Measurements from ENCODE around the gene TRIP6. TPM values are rescaled to one million over a fixed set of nuclear protein-coding genes. Genes with fewer than 3 reads are reported as not detected.

TRIP6 gene
- total and polyA plus RNA-seq, 2 of the 8 experiments (the other 6 are each of a cell fraction or from before 2014, with no cell fraction given) = 88.4 to 103 TPM

- Histone ChIP-seq H2AFZ (ENCODE audit: low read length) (no peak overlapping the region), H4K5ac (ENCODE audit: insufficient read length, low read depth, low read length) (peak overlapping the region; percentile 86), H3K4me1 (replicated peaks in 1 of 4; ENCODE audit: control insufficient read depth in 3 of 4, insufficient read depth in 4 of 4, low read length in 3 of 4) (peaks cover 0 to 9% (median 1%) of the 10 kb centered on the region in 4 experiments; a peak in 3 of 7 replicates), H2BK12ac (ENCODE audit: low read depth, low read length) (peak overlapping the region; percentile 75; the same call in 1 of the 2 replicates), H3K56ac (replicated peaks; ENCODE audit: insufficient read length, low read depth, low read length) (no peak overlapping the region), H3K27me3 (replicated peaks in 1 of 4; ENCODE audit: control insufficient read depth in 3 of 4, extremely low read depth in 1 of 4, insufficient read depth in 3 of 4, low read length in 3 of 4) (no peaks in the 10 kb centered on the region), H4K91ac (replicated peaks; ENCODE audit: insufficient read length, low read length) (peak overlapping the region; percentile 58), H3K4ac (replicated peaks; ENCODE audit: insufficient read length, low read depth, low read length) (peak overlapping the region; percentile 5), H3K9me3 (ENCODE audit: insufficient read depth in 2 of 2, low read depth in 1 of 2, low read length in 1 of 2) (no peaks in the 10 kb centered on the region), H3K14ac (ENCODE audit: insufficient read length) (no peak overlapping the region), H3K23ac (ENCODE audit: insufficient read length) (no peak overlapping the region), H3K4me3 (ENCODE audit: extremely low read depth in 1 of 4, insufficient read depth in 2 of 4, low read depth in 3 of 4, low read length in 4 of 4) (peak overlapping the region; percentile 81 to 93 (median 91)), H4K8ac (ENCODE audit: extremely low read depth, insufficient read depth, low read length) (peak overlapping the region; percentile 96), H2AK5ac (ENCODE audit: low read depth, low read length) (peak overlapping the region; percentile 33; the same call in 1 of the 2 replicates), H2BK15ac (ENCODE audit: low read length) (peak overlapping the region; percentile 9; the same call in 1 of the 2 replicates), H2BK20ac (ENCODE audit: low read length) (no peak overlapping the region), H3K79me2 (ENCODE audit: control insufficient read depth in 1 of 2, insufficient read depth in 2 of 2, low read length in 2 of 2) (peaks cover 27 to 41% of the 10 kb centered on the region in 2 experiments), H3K27ac (ENCODE audit: low read depth, low read length) (peak overlapping the region; percentile 93), H3K9ac (replicated peaks in 1 of 4; ENCODE audit: extremely low read depth in 1 of 4, low read depth in 3 of 4, low read length in 3 of 4) (peak overlapping the region in 3 of 4 experiments; percentile 93 to 95 (median 95); a peak in 6 of 7 replicates), H4K20me1 (replicated peaks in 1 of 2; ENCODE audit: control insufficient read depth in 1 of 2, insufficient read depth in 2 of 2, low read length in 2 of 2) (peaks cover 6 to 10% of the 10 kb centered on the region in 2 experiments), H2BK5ac (ENCODE audit: low read depth, low read length) (peak overlapping the region; percentile 92), H3K79me1 (ENCODE audit: low read depth, low read length) (peaks cover 4% of the 10 kb centered on the region), H3K4me2 (ENCODE audit: insufficient read depth in 1 of 2, low read depth in 2 of 2, low read length in 2 of 2) (peak overlapping the region; percentile 67 to 82), H3K23me2 (ENCODE audit: low read depth, low read length) (peaks cover 8% of the 10 kb centered on the region), H2BK120ac (replicated peaks; ENCODE audit: low read depth, low read length) (no peak overlapping the region), H3K36me3 (ENCODE audit: control insufficient read depth in 2 of 4, insufficient read depth in 4 of 4, low read length in 3 of 4) (peaks cover 24 to 58% (median 36%) of the 10 kb centered on the region in 4 experiments), H3K18ac (ENCODE audit: extremely low read depth, low read length) (no peak overlapping the region)
- ChIA-PET CTCF (ENCODE audit: partially characterized antibody) (no interaction called here), POLR2A (ENCODE audit: partially characterized antibody) (interaction anchor here (1.2 to 15.1 kb wide), 5 partner anchors 13 to 185 kb away, joined by 4 to 313 read pairs (median 6); partner anchors contain the start of genes SLC12A9 and UFSP1)
- FAIRE-seq = no peak
- 72% methylated on average over 8 of the region's 8 CpGs; no CpG with 5 or more reads in 1 of the 2 experiments for WGBS, 2 experiments (ENCODE audit: extremely low coverage in 1 of 2, insufficient coverage in 1 of 2, insufficient read length in 1 of 2, insufficient replicate concordance in 2 of 2, low coverage in 1 of 2, low lambda C conversion rate in 2 of 2, missing lambda C conversion rate in 1 of 2)
- TF ChIP-seq KDM1A (IDR thresholded peaks at IDR 0.05; ENCODE audit: borderline replicate concordance, low read length) (0 out of 2 replicates have a peak, but pooled peaks have one; percentile 4), TAF1 (IDR thresholded peaks at IDR 0.05; ENCODE audit: low read depth, low read length) (no peak)
- no peak for DNase-seq (ENCODE audit: low read depth in 1 of 2, low spot score in 2 of 2)
Observed at GRCh38 chr7:100874300-100874576, 7.1 kb downstream of the TRIP6 start.
